ENCODE results near the gene GLCCI1.
"Not testable (repeated sequence)": the region's sequence is repeated elsewhere in the genome, so short reads cannot be mapped to it uniquely, and the experiment has no call there.

Gene GLCCI1

GRCh38 chr7:8051373-8051772, 82.8 kb downstream of the GLCCI1 start:
- no peak for DNase-seq

DNA sequence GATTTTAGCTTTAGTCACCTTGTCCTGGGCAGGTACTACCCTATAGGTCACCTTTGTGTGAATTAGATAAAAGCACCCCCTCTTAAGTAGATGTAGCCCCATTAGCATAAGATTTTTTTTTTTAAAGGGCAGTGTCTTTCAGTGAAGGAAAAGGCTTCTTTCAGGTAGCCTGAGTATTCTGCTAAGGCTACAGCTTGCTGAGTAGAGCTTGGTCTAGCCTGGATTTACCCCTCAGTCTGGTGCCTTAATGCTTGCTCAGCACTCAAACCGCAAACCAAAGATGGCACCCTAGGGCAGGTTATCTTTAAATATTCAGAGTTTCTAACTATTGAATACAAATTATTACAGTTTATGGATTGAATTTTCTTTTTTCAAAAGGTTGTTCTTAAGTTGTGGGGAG, 83.4 kb downstream of the GLCCI1 start:
- no peak for DNase-seq

DNA sequence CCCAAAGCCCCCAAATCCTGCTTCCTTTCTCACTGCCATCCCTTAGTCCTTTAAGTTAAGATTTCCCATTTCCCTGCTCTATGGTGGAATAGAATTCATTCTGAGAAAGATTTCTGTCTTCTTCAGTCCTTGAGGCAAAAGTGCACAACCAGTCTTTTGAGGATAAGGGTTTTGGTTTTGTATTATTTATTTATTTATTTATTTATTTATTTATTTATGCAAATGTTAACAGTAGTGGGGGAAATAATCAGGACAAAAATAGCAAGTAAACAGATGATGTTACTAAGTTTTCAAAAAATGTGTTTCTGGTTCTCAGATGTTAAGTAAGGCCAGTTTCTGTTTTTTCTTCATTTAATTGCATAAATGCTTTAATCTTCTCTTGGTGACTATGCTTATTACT, 84.2 kb downstream of the GLCCI1 start:
- no peak for DNase-seq

DNA sequence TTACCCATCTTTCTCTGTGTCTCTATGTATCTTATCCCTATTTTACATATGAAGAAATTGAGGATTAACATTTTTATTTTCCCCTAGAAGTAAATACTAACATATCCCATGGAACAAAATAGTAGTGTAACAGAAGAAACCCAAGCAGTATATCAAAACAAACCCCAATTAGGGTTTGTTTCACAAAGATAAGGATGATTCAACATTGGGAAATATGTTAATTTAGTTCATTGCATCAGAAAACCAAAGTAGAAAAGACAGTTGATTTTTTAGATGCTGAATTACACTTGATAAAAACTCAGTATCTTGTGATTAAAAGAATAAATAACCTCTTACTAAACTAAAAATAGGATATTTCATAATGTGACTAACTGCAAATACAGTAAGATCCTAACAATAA, 87.8 kb downstream of the GLCCI1 start:
- no peak for DNase-seq

DNA sequence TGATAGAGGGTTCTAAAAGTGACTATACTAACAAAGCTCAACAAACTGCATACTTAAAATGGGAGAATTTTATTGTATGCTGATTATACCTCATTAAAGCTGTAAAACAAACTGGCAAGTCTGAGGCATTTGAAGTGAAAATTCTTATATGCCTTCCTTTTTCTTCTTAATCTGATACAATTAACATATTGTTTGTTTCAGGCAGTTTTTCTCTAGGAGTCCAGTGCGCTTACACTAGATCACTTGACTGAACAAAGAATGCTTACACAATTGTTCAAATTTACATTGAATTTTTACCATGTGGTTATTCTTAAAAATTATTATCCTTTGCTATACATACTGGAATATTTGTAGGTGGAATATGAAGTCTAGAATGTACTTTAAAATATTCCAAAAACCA, 89.0 kb downstream of the GLCCI1 start:
- DNase-seq: no peak

DNA sequence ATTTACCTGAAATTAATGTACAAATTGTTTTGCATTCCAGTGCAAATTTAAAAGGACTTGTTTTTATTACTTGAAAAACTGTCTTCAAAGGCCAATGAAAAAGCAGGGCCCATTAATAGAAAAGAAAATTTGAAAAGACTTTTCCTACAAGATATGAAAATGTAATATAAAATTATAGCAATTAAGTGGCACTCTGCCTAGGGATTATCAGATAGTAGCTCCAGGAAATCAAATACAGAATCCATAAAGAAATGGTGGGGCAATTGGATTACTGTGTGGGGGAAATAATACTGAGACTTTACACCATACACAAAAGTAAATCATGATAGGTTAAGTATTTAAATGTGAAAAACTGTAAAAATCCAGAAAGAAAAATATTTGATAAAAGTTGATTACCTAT, 89.7 kb downstream of the GLCCI1 start:
- DNase-seq: no peak

DNA sequence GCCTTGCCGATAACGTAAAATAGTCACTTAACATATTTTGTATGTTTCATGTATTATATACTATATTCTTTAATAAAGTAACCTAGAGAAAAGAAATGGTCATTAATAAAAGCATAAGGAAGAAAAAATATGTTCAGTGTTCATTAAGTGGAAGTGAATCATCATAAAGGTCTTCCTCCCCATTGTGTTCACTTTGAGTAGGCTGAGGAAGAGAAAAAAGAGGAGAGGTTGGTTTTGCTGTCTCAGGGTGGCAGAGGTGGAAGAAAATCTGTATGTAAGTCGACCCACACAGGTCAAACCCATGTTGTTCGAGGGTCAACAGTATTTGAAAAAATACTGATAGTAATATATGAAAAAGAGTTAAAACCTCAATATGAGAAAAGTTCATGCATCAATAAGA, 90.3 kb downstream of the GLCCI1 start:
- DNase-seq: no peak

DNA sequence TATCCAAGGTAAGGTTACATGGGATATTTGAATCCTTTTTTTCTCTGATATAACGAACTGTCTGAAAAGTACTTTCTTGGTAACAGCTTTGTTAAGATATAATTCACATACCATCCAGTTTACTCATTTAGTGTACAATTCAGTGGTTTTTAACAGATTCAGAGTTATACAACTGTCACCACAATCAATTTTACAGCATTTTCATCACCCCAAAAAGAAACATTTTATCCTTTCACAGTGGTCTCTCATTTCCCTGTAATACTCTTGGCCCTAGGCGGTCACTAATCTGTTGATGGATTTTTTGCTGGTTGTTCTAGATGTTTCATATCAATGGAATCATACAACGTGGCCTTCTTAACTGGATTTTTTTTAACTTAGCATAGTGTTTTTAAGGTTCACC, 91.6 kb downstream of the GLCCI1 start:
- DNase-seq: no peak

DNA sequence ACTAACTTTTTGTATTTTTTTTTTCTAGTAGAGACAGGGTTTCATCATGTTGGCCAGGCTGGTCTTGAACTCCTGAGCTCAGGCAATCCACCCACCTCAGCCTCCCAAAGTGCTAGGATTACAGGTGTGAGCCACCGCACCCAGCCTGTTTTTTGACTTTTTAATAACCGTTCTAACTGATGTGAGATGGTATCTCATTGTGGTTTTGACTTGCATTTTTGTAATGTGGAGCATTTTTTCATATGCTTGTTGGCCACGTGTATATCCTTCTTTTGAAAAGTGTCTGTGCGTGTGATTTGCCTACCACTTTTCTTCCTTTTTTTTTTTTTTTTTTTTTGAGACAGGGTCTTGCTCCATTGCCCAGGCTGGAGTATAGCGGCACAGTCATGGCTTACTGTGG, 94.7 kb downstream of the GLCCI1 start:
- DNase-seq: not testable (repeated sequence)

DNA sequence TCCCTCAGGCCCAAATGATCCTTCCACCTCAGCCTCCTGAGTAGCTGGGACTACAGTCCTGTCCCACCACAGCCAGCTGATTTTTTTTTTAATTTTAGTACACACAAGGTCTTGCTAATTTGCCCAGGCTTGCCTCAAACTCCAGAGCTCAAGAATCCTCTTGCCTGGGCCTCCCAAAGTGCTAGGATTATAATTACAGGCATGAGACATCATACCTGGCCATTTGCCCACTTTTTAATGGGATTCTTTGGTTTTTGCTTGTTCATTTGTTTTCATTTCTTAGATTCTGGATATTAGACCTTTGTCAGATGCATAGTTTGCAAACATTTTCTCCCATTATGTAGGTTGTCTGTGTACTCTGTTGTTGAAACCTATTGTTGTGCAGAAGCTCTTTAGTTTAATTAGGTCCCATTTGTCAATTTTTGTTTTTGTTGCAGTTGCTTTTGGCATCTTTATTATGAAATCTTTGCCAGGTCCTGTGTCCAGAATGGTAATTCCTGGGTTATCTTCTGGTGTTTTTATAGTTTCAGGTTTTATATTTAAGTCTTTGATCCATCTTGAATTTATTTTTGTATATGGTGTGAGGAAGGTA, 95.2 kb downstream of the GLCCI1 start:
- DNase-seq: peak in 1 of 14 donors; percentile 17

DNA sequence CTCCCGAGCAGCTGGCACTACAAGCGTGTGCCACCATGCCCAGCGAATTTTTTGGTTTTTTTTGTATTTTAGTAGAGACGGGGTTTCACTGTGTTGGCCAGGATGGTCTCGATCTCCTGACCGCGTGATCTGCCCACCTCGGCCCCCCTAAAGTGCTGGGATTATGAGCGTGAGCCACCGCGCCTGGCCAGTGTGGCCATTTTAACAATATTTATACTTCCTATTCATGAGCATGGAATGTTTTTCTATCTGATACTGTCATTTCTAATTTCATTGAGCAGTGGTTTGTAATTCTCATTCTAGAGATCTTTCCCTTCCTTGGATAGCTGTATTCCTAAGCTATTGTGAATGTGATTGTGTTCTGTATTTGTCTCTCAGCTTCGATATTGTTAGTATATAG, 96.2 kb downstream of the GLCCI1 start:
- DNase-seq: no peak

DNA sequence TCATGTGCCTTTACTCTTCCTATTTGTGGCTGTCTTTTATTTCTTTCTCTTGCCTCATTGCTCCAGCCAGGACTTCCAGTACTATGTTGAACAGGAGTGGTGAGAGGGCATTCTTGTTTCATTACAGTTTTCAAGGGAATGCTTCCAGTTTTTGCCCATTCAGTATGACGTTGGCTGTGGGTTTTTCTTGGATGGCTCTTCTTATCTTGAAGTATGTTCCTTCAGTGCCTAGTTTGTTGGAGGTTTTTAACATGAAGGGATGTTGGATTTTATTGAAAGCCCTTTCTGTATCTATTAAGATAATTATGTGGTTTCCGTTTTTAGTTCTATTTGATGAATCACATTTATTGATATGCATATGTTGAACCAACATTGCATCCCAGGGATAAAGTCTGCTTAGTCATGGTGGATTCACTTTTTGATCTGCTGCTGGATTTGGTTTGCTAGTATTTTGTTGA, 96.8 kb downstream of the GLCCI1 start:
- DNase-seq: no peak

DNA sequence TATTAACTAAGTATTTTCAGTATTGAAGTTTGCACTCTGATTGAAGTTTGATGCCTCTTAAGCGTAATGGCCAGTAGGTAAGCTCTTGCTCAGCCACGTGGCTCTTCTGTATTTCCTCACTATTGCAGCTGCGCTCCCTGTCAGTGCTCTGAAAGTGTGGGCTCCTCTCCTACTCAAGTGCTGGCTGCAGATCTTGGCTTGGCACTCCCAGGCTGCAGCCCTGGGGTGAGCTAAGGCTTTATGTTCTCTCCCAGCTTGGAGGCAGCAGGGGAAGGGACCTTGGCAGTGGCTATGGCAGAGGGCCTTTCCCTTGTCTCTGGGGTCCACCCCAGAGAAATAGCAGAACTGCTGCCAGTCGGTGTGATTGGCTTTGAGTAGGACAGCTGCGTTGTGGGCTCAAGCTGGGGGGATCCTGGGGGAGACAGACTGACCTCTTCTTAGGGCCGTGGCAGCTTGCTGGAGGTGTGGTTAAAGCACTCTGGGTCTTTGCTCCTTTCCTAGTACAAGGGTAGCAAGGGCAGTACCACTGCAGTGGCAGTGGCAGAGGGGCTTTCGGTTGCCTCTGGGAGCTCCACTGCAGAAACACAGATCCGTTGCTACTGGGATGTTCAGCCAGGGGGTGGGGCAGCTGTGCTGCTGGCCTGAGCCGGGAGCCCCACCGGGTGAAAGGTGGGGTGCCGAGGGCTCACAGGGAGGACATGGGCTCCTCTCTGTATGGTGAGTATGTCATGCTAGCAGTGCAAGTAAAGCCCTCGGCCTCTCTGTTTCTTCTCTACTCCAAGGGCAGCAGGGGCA, 100.5 kb downstream of the GLCCI1 start:
- DNase-seq: peak in 5 of 14 donors; percentile 1 to 64 (median 11)

- DNase-seq: peak in 1 of 14 donors; percentile 81
These were observed 102.0 kb downstream of the GLCCI1 start for GRCh38 chr7:8070451-8071180.

- DNase-seq: no peak
These were observed 109.8 kb downstream of the GLCCI1 start for GRCh38 chr7:8078418-8078817.

- DNase-seq: no peak
These were observed 114.2 kb downstream of the GLCCI1 start for GRCh38 chr7:8082762-8083161.

- no peak for DNase-seq
These were observed 116.2 kb downstream of the GLCCI1 start for GRCh38 chr7:8084836-8085235.

- DNase-seq: no peak
These were observed 116.8 kb downstream of the GLCCI1 start for GRCh38 chr7:8085420-8085819.

GRCh38 chr7:8086239-8086638, 117.6 kb downstream of the GLCCI1 start:
- no peak for DNase-seq

DNA sequence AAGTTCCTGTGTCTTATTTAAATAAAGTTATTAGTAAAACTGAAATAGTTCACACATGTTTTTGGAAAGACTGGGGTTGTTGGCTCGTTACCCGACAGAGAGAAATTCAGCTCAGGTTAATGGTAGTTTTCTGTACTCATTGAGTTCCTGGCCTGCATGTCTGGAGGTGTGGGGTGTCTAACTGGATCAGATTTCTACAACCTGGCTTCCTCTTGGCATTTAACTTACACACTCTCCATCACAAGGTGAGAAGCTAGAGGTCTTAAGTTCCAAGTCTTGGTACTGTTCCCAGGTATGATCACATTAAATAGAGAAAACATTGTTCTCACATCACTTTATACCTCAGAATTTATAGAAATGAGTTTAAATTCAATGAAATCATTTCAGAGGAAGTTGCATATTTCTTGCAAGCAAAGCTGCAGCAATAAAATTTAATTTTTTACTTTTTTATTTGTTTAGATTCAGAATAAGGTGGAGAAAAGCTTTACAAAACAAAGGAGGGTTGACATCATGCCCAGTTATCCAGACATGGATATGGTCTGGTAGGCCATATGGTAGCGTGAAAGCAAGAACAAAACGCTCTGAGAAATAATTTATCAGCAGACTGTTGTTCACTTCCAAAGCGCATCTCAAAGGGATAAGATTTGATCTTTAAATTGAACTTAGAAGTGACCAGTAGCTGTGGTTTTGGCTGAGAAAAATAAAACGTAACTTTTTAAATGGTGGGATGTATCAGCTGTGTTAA, 120.6 kb downstream of the GLCCI1 start:
- DNase-seq: peak in 1 of 14 donors; percentile 67

- DNase-seq: no peak
These were observed 123.5 kb downstream of the GLCCI1 start for GRCh38 chr7:8092140-8092539.
